DND-41 (cell line): ENCODE measurements around the gene KRTAP10-3.

Source experiments
- ATAC-seq: fragments of 200-7000 bp; cut with Tn5 transposase; 3 replicates; pipeline ENCODE4 v1.9.1; 2021; ENCODE audit warnings: low read depth; ENCODE audit not compliant: insufficient read depth
- DNase-seq: peaks from one replicate; pipeline ENCODE4 v3.0.0-alpha.2; 2020
- H2AFZ ChIP-seq: 2 replicates; pipeline ENCODE4 v1.6.0; 2012; ENCODE audit warnings: low read depth, low read length
- H3K27ac ChIP-seq: 2 replicates; pipeline ENCODE4 v1.5.1; 2012; ENCODE audit warnings: low read length, inconsistent platforms
- H3K27me3 ChIP-seq: fragments of 200-600 bp; sonication (generic); 2 replicates; pipeline ENCODE4 v1.6.0; 2012; ENCODE audit warnings: low read length, mild to moderate bottlenecking, inconsistent platforms; ENCODE audit not compliant: insufficient read depth, poor library complexity
- H3K36me3 ChIP-seq: 2 replicates; pipeline ENCODE4 v1.5.1; 2012; ENCODE audit warnings: low read length, inconsistent platforms; ENCODE audit not compliant: insufficient read depth
- H3K4me1 ChIP-seq: 2 replicates; pipeline ENCODE4 v1.5.1; 2012; ENCODE audit warnings: mild to moderate bottlenecking, low read length; ENCODE audit not compliant: insufficient read depth
- H3K4me2 ChIP-seq: 2 replicates; pipeline ENCODE4 v1.6.0; 2012; ENCODE audit warnings: mild to moderate bottlenecking, moderate library complexity, low read length, inconsistent platforms; ENCODE audit not compliant: insufficient read depth
- H3K4me3 ChIP-seq, 2 experiments: fragments of 200-600 bp in 1 of 2; shearing (Covaris generic) in 1 of 2; 2 replicates each; pipeline ENCODE4 v1.5.1; 2012 to 2016; ENCODE audit warnings: inconsistent platforms in 2 of 2, low read length in 2 of 2, mild to moderate bottlenecking in 2 of 2, low read depth in 1 of 2, moderate library complexity in 1 of 2
- H3K79me2 ChIP-seq: 2 replicates; pipeline ENCODE4 v1.6.0; 2012; ENCODE audit warnings: low read length, inconsistent platforms; ENCODE audit not compliant: insufficient read depth
- H3K9ac ChIP-seq: 2 replicates; pipeline ENCODE4 v1.6.0; 2012; ENCODE audit warnings: low read depth, mild to moderate bottlenecking, inconsistent platforms, low read length, moderate library complexity
- H3K9me3 ChIP-seq: 2 replicates; pipeline ENCODE4 v1.5.1; 2012; ENCODE audit warnings: low read length, moderate library complexity, mild to moderate bottlenecking, inconsistent platforms; ENCODE audit not compliant: insufficient read depth, severe bottlenecking
- H4K20me1 ChIP-seq: 2 replicates; pipeline ENCODE4 v1.6.0; 2012; ENCODE audit warnings: low read length; ENCODE audit not compliant: insufficient read depth
- EZH2 ChIP-seq: IDR thresholded peaks from 3 replicates; pipeline ENCODE4 v1.6.1; 2012; ENCODE audit warnings: borderline replicate concordance, low read depth, mild to moderate bottlenecking, moderate library complexity, low read length, inconsistent platforms; ENCODE audit not compliant: severe bottlenecking
- TF ChIP-seq, protein P1 (sequence below): IDR thresholded peaks from 2 replicates; pipeline ENCODE4 v1.5.1; 2012; ENCODE audit warnings: borderline replicate concordance, low read length, moderate library complexity, mild to moderate bottlenecking; ENCODE audit not compliant: poor library complexity, severe bottlenecking; ENCODE audit errors: extremely low read depth

The KRTAP10-3 gene

DNA sequence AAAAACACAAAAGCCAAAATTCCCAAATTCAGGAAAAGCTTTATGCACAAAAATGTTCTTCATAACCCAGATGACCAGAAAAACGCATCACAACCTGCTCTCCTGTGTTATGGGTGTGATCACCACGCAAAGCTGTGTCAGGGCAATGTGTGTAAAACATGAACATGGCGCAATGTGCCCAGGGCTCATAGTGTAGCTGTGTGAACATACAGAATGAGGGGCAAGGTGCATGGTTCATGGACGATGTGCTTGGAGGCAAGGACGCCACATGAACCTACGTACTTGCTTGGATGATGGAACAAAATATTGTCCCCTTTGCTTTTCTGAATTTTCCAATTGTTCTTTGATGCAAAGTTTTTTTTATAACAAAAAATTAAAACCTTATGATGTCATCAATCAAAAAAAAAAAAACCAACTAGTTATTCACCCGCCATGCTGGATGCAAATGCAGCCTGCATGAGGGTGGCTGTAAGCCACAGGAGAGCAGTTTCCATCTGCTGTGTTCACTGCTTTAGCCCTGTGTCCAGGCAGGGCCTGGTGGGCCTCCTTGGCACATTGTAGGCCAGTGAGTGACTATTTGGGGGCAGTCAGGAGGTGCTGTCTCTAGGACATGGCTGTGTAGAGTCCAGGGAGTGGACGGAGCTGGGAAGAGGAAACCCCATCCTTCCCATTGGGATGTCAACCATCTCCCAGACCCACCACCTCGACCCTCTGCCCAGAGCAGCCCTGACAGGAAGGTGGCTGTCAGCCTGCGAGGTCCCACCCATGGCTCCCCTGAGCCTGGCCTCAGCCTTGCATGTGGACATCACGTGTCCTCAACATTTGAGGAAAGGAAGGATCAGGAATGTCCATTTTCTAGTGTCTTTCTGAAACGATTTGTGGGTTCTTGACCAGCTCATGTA, 32.2 kb downstream of the KRTAP10-3 start:
- Histone ChIP-seq H3K9me3 (no peaks in the 10 kb centered on the region), H2AFZ (no peak overlapping the region), H3K27me3 (no peaks in the 10 kb centered on the region), H3K4me1 (no peaks in the 10 kb centered on the region), H4K20me1 (no peaks in the 10 kb centered on the region), H3K9ac (no peak overlapping the region), H3K4me2 (no peak overlapping the region), H3K27ac (no peak overlapping the region), H3K36me3 (no peaks in the 10 kb centered on the region), H3K79me2 (no peaks in the 10 kb centered on the region), H3K4me3 (no peak overlapping the region)
- DNase-seq (no peak), ATAC-seq (no peak)
- TF ChIP-seq EZH2, result no peak
- TF ChIP-seq, protein P1, sequence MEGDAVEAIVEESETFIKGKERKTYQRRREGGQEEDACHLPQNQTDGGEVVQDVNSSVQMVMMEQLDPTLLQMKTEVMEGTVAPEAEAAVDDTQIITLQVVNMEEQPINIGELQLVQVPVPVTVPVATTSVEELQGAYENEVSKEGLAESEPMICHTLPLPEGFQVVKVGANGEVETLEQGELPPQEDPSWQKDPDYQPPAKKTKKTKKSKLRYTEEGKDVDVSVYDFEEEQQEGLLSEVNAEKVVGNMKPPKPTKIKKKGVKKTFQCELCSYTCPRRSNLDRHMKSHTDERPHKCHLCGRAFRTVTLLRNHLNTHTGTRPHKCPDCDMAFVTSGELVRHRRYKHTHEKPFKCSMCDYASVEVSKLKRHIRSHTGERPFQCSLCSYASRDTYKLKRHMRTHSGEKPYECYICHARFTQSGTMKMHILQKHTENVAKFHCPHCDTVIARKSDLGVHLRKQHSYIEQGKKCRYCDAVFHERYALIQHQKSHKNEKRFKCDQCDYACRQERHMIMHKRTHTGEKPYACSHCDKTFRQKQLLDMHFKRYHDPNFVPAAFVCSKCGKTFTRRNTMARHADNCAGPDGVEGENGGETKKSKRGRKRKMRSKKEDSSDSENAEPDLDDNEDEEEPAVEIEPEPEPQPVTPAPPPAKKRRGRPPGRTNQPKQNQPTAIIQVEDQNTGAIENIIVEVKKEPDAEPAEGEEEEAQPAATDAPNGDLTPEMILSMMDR, result no peak

DNA sequence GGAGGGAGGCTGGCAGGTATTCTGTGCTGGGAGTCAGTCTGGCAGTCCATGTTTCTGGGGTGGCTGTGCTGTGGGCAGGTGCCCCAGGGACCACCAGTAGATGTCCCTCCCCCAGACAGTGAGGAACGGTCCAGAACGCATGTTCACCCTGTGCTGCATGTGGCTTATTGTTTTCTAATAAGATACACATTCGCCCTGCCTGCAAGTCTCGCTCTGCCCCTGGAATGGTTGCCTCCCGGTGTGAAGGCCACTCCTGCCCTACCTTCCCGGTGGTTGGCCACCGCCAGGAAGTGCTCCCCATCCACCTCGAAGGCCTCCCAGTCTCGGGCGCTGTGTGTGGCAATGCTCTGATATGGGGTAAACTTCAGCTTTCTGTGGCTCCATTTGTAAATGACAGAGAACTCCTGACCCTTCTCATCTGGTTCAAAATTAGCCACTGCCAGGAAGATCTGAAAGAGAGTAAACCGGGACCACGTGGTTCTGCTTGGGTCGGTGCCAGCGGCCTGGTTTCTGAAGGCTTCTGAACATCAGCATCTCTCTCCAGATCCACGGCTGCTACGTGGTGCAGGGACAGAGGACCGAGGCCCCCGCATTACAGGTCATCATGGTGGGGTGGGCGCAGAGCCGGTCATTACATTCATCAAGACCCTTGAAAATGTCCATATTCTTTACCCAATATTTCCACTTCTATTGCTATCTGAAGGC, 33.1 kb downstream of the KRTAP10-3 start:
- Histone ChIP-seq H3K27me3 (no peaks in the 10 kb centered on the region), H4K20me1 (no peaks in the 10 kb centered on the region), H2AFZ (no peak overlapping the region), H3K4me2 (no peak overlapping the region), H3K9me3 (no peaks in the 10 kb centered on the region), H3K4me3 (no peak overlapping the region), H3K9ac (no peak overlapping the region), H3K36me3 (no peaks in the 10 kb centered on the region), H3K79me2 (no peaks in the 10 kb centered on the region), H3K27ac (no peak overlapping the region), H3K4me1 (no peaks in the 10 kb centered on the region)
- ATAC-seq (no peak), DNase-seq (no peak)
- TF ChIP-seq EZH2, result no peak
- TF ChIP-seq, protein P1, result no peak

DNA sequence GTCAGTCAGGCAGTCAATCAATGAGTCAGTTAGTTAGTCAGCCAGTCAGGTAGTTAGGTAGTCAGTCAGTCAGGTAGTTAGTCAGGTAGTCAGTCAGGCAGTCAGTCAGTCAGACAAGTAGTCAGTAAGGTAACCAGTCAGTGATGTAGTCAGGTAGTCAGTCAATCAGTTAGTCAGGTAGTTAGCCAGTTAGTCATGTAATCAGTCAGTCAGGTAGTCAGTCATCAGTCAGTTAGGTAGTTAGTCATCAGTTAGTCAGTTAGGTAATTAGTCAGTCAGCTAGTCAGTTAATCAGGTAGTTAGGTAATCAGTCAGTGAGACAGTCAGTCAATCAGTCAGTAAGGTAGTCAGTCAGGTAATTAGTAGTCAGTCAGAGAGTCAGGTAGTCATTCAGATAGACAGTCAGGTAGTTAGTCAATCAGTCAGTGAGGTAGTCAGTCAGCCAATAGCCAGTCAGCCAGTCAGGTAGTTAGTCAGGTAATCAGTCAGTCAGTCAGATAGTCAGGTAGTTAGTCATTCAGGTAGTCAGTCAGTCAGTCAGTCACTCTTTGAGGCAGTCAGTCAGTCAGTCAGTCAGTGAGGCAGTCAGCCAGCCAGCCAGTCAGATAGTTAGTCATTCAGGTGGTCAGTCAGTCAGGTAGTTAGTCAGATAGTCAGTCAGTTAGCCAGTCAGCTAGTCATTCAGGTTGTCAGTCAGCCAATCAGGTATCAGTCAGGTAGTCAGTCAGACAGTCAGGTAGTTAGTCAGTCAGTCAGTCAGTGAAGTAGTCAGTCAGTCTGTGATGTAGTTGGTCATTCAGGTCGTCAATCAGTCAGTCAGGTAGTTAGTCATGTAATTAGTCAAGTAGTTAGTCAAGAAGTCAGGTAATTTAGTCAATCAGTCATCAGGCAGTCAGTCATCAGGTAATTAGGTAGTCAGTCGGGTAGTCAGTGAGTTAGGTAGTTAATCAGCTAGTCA, 33.9 kb downstream of the KRTAP10-3 start:
- no peak overlapping the region for H2AFZ ChIP-seq
- no peaks in the 10 kb centered on the region for H3K27me3 ChIP-seq
- no peak overlapping the region for H3K4me3 ChIP-seq
- no peaks in the 10 kb centered on the region for H3K9me3 ChIP-seq
- no peak overlapping the region for H3K27ac ChIP-seq
- TF ChIP-seq EZH2, result no peak
- TF ChIP-seq, protein P1, result no peak
- H3K36me3 ChIP-seq, result no peaks in the 10 kb centered on the region
- DNase-seq (no peak), ATAC-seq (no peak)
- no peaks in the 10 kb centered on the region for H3K79me2 ChIP-seq
- no peak overlapping the region for H3K9ac ChIP-seq
- no peaks in the 10 kb centered on the region for H4K20me1 ChIP-seq
- H3K4me1 ChIP-seq, result no peaks in the 10 kb centered on the region
- no peak overlapping the region for H3K4me2 ChIP-seq
